K562 (cell line): ENCODE results near the gene ELOVL1.

Source experiments
- CBFB ChIP-seq: sonication (generic); formaldehyde crosslinking; IDR thresholded peaks from 2 replicates; pipeline ENCODE4 v1.4.0; 2020; ENCODE audit warnings: mild to moderate bottlenecking, missing genetic modification reagents
- NR2C1 ChIP-seq, 2 experiments: fragments of 450-650 bp; IDR thresholded peaks; 2 replicates each; pipeline ENCODE4 v1.6.1; 2017; ENCODE audit warnings: mild to moderate bottlenecking in 2 of 2, antibody characterized with exemption in 1 of 2, inconsistent platforms in 1 of 2, missing compliant biosample characterization in 1 of 2, missing genetic modification characterization in 1 of 2
- PBX2 ChIP-seq, 2 experiments: IDR thresholded peaks in 1 of 2; conservative IDR thresholded peaks in 1 of 2; 2 replicates each; pipeline ENCODE4 v1.6.1; 2016; ENCODE audit warnings: low read depth in 2 of 2, mild to moderate bottlenecking in 1 of 2, missing compliant biosample characterization in 1 of 2, missing genetic modification characterization in 1 of 2, moderate library complexity in 1 of 2
- POLR2AphosphoS5 ChIP-seq: IDR thresholded peaks from 2 replicates; pipeline ENCODE4 v1.6.1; 2011; ENCODE audit warnings: mild to moderate bottlenecking, low read depth, low read length, moderate library complexity; ENCODE audit not compliant: control insufficient read depth, insufficient read depth
- PRDM10 ChIP-seq: fragments of 450-650 bp; IDR thresholded peaks from 2 replicates; pipeline ENCODE4 v1.6.1; 2018; ENCODE audit not compliant: partially characterized antibody
- RAD21 ChIP-seq, 2 experiments: fragments of 250-450 bp in 1 of 2; fragments of 450-650 bp in 1 of 2; sonication (Bioruptor Pico) in 1 of 2; formaldehyde crosslinking in 1 of 2; IDR thresholded peaks in 1 of 2; conservative IDR thresholded peaks in 1 of 2; 2 replicates each; pipeline versions ENCODE4 v1.4.0 to v1.8.0; 2020 to 2022; ENCODE audit warnings: mild to moderate bottlenecking in 2 of 2, moderate library complexity in 1 of 2
- RCOR1 ChIP-seq, 2 experiments: IDR thresholded peaks; 2 replicates each; pipeline ENCODE4 v1.6.1; 2012; ENCODE audit warnings: low read depth in 2 of 2, low read length in 2 of 2, borderline replicate concordance in 1 of 2, improper control_type of control experiment in 1 of 2
- SETDB1 ChIP-seq: IDR thresholded peaks from one replicate; pipeline ENCODE4 v1.6.1; 2012; ENCODE audit warnings: low read length, control low read depth, inconsistent platforms
- TFAP4 ChIP-seq: sonication (generic); formaldehyde crosslinking; IDR thresholded peaks from 2 replicates; pipeline ENCODE4 v1.8.0; 2022; ENCODE audit warnings: missing genetic modification reagents, mild to moderate bottlenecking, moderate library complexity, borderline replicate concordance
- TF ChIP-seq, protein P1 (sequence below): fragments of 450-650 bp; IDR thresholded peaks from 2 replicates; pipeline ENCODE4 v1.6.1; 2017; ENCODE audit warnings: mild to moderate bottlenecking, moderate library complexity
- TF ChIP-seq, protein P2 (sequence below), 2 experiments: fragments of 450-650 bp; IDR thresholded peaks; 2 replicates each; pipeline ENCODE4 v1.6.1; 2016
- TF ChIP-seq, protein P3 (sequence below), 3 experiments: IDR thresholded peaks in 2 of 3; conservative IDR thresholded peaks in 1 of 3; 2 replicates each; pipeline ENCODE4 v1.5.1; 2011 to 2012; ENCODE audit warnings: low read length in 3 of 3, mild to moderate bottlenecking in 3 of 3, control low read depth in 2 of 3, improper control_type of control experiment in 1 of 3, inconsistent platforms in 1 of 3, low read depth in 1 of 3, mixed read lengths in 1 of 3, moderate library complexity in 1 of 3; ENCODE audit not compliant: insufficient read depth in 2 of 3

DNA sequence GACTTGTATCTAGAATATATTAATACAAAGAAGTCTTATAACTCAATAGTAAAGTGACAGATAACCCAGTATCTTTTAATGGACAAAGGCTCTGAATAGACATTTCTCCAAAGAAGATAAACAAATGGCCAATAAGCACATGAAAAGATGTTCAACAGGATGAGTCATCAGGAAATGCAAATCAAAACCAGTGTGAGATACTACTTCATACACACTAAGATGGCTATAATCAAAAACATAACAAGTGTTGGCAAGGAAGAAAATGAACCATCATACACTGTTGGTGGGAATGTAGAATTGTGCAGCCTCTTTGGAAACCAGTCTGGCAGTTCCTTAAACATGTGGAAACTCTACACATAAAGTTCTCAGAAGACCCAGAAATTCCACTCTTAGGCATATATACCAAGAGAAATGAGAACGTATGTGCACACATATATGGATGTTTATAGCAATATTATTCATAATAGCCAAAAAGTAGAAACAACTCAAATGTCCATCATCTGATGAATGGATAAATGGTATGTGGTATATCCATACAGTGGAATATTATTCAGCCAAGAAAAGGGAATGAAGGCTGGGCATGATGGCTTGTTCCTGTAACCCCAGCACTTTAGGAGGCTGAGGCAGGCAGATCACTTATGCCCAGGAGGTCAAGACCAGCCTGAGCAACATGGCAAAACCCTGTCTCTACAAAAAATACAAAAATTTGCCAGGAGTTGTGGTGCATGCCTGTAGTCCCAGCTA lies 40.1 kb downstream of the ELOVL1 start:
- TF ChIP-seq RCOR1 (IDR thresholded peaks at IDR 0.05; ENCODE audit: borderline replicate concordance in 1 of 2, low read depth in 2 of 2, low read length in 2 of 2) (no peak), CBFB (CRISPR knock-in tag) (no peak), POLR2AphosphoS5 (no peak), TFAP4 (no peak), PBX2 (CRISPR knock-in tag; IDR thresholded peaks at IDR 0.05; ENCODE audit: low read depth) (no peak), PBX2 (tag; conservative IDR thresholded peaks at IDR 0.05; ENCODE audit: low read depth) (no peak), PRDM10 (no peak), SETDB1 (no peak), NR2C1 (IDR thresholded peaks at IDR 0.05) (no peak), NR2C1 (tag; IDR thresholded peaks at IDR 0.05) (no peak), RAD21 (CRISPR knock-in tag; conservative IDR thresholded peaks at IDR 0.05 in 1 of 2, IDR thresholded peaks at IDR 0.05 in 1 of 2) (no peak)
- TF ChIP-seq, protein P1, sequence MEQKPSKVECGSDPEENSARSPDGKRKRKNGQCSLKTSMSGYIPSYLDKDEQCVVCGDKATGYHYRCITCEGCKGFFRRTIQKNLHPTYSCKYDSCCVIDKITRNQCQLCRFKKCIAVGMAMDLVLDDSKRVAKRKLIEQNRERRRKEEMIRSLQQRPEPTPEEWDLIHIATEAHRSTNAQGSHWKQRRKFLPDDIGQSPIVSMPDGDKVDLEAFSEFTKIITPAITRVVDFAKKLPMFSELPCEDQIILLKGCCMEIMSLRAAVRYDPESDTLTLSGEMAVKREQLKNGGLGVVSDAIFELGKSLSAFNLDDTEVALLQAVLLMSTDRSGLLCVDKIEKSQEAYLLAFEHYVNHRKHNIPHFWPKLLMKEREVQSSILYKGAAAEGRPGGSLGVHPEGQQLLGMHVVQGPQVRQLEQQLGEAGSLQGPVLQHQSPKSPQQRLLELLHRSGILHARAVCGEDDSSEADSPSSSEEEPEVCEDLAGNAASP: no peak
- TF ChIP-seq, protein P2, sequence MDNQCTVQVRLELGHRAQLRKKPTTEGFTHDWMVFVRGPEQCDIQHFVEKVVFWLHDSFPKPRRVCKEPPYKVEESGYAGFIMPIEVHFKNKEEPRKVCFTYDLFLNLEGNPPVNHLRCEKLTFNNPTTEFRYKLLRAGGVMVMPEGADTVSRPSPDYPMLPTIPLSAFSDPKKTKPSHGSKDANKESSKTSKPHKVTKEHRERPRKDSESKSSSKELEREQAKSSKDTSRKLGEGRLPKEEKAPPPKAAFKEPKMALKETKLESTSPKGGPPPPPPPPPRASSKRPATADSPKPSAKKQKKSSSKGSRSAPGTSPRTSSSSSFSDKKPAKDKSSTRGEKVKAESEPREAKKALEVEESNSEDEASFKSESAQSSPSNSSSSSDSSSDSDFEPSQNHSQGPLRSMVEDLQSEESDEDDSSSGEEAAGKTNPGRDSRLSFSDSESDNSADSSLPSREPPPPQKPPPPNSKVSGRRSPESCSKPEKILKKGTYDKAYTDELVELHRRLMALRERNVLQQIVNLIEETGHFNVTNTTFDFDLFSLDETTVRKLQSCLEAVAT (IDR thresholded peaks at IDR 0.05): no peak
- TF ChIP-seq, protein P3, sequence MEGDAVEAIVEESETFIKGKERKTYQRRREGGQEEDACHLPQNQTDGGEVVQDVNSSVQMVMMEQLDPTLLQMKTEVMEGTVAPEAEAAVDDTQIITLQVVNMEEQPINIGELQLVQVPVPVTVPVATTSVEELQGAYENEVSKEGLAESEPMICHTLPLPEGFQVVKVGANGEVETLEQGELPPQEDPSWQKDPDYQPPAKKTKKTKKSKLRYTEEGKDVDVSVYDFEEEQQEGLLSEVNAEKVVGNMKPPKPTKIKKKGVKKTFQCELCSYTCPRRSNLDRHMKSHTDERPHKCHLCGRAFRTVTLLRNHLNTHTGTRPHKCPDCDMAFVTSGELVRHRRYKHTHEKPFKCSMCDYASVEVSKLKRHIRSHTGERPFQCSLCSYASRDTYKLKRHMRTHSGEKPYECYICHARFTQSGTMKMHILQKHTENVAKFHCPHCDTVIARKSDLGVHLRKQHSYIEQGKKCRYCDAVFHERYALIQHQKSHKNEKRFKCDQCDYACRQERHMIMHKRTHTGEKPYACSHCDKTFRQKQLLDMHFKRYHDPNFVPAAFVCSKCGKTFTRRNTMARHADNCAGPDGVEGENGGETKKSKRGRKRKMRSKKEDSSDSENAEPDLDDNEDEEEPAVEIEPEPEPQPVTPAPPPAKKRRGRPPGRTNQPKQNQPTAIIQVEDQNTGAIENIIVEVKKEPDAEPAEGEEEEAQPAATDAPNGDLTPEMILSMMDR (IDR thresholded peaks at IDR 0.05 in 2 of 3, conservative IDR thresholded peaks at IDR 0.05 in 1 of 3; ENCODE audit: insufficient read depth in 2 of 3, low read depth in 1 of 3, low read length in 3 of 3): no peak
